Caco-2 (cell line): ENCODE data around the gene SLC18B1. TPM values are rescaled to one million over a fixed set of nuclear protein-coding genes. Genes with fewer than 3 reads are reported as not detected.
"Not testable (repeated sequence)": the region's sequence is repeated elsewhere in the genome, so short reads cannot be mapped to it uniquely, and the experiment has no call there.

Source experiments
- BruUV-seq: library from RNA; stranded (reverse); fragments of 400-500 nt; replicated peaks from 2 replicates; lab custom pipeline; 2021; lab: Mats Ljungman, UMichigan
- CTCF ChIA-PET: fragments of 300-600 bp; sonication (Branson Sonifier 250); formaldehyde crosslinking; loops from one replicate; lab custom pipeline; 2022; ENCODE audit warnings: antibody characterized with exemption; lab: Charles Lee
- POLR2A ChIA-PET: fragments of 300-600 bp; sonication (Branson Sonifier 250); formaldehyde crosslinking; loops from one replicate; lab custom pipeline; 2022; ENCODE audit warnings: antibody characterized with exemption; lab: Charles Lee
- DNase-seq, 2 experiments: peaks; one replicate each; pipeline versions ENCODE4 v3.0.0 to v3.0.0-alpha.2; 2020 to 2022
- H3K27me3 ChIP-seq: replicated peaks from 2 replicates; pipeline ENCODE4 v1.6.0; 2011; ENCODE audit warnings: low read length; ENCODE audit not compliant: control insufficient read depth, insufficient read depth
- H3K36me3 ChIP-seq: 2 replicates; pipeline ENCODE4 v1.5.1; 2011; ENCODE audit warnings: low read length; ENCODE audit not compliant: control insufficient read depth, insufficient read depth
- H3K4me1 ChIP-seq: fragments of 250-450 bp; sonication (Bioruptor Pico); 2 replicates; pipeline ENCODE4 v1.5.1; 2020; ENCODE audit warnings: mild to moderate bottlenecking
- H3K4me3 ChIP-seq: 2 replicates; pipeline ENCODE4 v1.5.1; 2011; ENCODE audit warnings: low read depth, mild to moderate bottlenecking, control low read depth, low read length
- H3K9me3 ChIP-seq: fragments of 250-450 bp; sonication (Bioruptor Pico); 2 replicates; pipeline ENCODE4 v1.5.1; 2020; ENCODE audit warnings: mild to moderate bottlenecking, moderate library complexity
- H3K27ac Mint-ChIP-seq: one replicate; pipeline ENCODE4 v1.8.0; 2022; ENCODE audit warnings: mixed read lengths; ENCODE audit not compliant: unreplicated experiment
- H3K27me3 Mint-ChIP-seq: one replicate; pipeline ENCODE4 v1.8.0; 2022; ENCODE audit warnings: mixed read lengths; ENCODE audit not compliant: insufficient read depth, unreplicated experiment
- H3K36me3 Mint-ChIP-seq: one replicate; pipeline ENCODE4 v1.8.0; 2022; ENCODE audit warnings: mild to moderate bottlenecking, mixed read lengths; ENCODE audit not compliant: insufficient read depth, unreplicated experiment
- H3K4me1 Mint-ChIP-seq: one replicate; pipeline ENCODE4 v1.8.0; 2022; ENCODE audit warnings: low read depth, mixed read lengths; ENCODE audit not compliant: unreplicated experiment
- H3K4me3 Mint-ChIP-seq: one replicate; pipeline ENCODE4 v1.8.0; 2022; ENCODE audit warnings: mild to moderate bottlenecking, moderate library complexity, mixed read lengths; ENCODE audit not compliant: unreplicated experiment
- H3K9me3 Mint-ChIP-seq: one replicate; pipeline ENCODE4 v1.8.0; 2022; ENCODE audit warnings: mixed read lengths; ENCODE audit not compliant: unreplicated experiment
- intact Hi-C: fragments of 100-400 bp; cut with micrococcal nuclease; formaldehyde crosslinking; loops from one replicate; pipeline ENCODE4 v1.10.0; 2022; ENCODE audit not compliant: unreplicated experiment
- total RNA-seq: library from RNA; stranded (reverse); gene quantifications from 2 replicates; pipeline ENCODE4 v1.2.3, GENCODE V29; 2022
- TF ChIP-seq, protein P1 (sequence below), 2 experiments: fragments of 200-600 bp in 1 of 2; IDR thresholded peaks; 1 replicate in 1 of 2; 2 replicates in 1 of 2; pipeline versions ENCODE4 v1.5.1 to v1.8.0; 2011 to 2022; ENCODE audit warnings: antibody characterized with exemption in 1 of 2, control low read depth in 1 of 2, inconsistent platforms in 1 of 2, low read depth in 1 of 2, low read length in 1 of 2, mild to moderate bottlenecking in 1 of 2, moderate library complexity in 1 of 2; ENCODE audit not compliant: insufficient read depth in 1 of 2, severe bottlenecking in 1 of 2, unreplicated experiment in 1 of 2

Gene SLC18B1
- total RNA-seq, 1 experiment from 2014 or later = 7.8 TPM

DNA sequence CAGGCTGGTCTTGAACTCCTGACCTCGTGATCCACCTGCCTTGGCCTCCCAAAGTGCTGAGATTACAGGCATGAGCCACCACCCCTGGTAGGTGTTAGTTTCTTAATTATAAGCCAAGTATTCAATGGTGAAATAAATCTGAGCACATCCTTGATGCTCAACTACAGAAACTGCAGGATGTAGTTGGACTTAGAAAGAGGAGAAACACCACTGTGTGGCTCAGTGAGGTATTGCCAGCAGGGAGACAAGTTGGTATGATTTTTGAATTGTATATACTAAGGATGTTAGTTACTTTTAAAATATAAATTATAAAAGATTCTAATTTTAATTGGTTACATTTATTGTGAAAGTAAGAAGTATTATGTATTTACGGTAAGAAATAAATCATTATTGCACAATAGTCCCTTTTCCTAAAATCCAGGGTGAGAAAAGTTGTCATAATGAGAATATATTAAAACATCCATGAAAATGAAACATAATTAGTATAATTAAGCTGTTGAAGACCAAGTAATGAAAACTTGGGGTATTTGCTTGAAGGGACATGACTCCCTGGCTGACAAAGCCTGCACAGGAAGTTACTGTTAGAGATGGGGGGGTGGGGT, 17.6 kb downstream of the SLC18B1 start:
- Histone ChIP-seq H3K9me3 (no peaks in the 10 kb centered on the region), H3K4me3 (no peak overlapping the region), H3K36me3 (no peaks in the 10 kb centered on the region), H3K4me1 (no peaks in the 10 kb centered on the region), H3K27me3 (no peaks in the 10 kb centered on the region)
- intact Hi-C loops = loop anchor here (5.0 kb wide), 1 partner anchor 249 kb away; no protein-coding TSS in a partner anchor
- Mint-ChIP-seq H3K9me3 (no peaks in the 10 kb centered on the region), H3K27ac (no peak overlapping the region), H3K4me3 (no peak overlapping the region), H3K4me1 (no peaks in the 10 kb centered on the region), H3K27me3 (no peaks in the 10 kb centered on the region), H3K36me3 (peaks cover 6% of the 10 kb centered on the region)
- DNase-seq = no peak
- ChIA-PET POLR2A (no interaction called here), CTCF (no interaction called here)
- no TSS peak for BruUV-seq
- TF ChIP-seq, protein P1, sequence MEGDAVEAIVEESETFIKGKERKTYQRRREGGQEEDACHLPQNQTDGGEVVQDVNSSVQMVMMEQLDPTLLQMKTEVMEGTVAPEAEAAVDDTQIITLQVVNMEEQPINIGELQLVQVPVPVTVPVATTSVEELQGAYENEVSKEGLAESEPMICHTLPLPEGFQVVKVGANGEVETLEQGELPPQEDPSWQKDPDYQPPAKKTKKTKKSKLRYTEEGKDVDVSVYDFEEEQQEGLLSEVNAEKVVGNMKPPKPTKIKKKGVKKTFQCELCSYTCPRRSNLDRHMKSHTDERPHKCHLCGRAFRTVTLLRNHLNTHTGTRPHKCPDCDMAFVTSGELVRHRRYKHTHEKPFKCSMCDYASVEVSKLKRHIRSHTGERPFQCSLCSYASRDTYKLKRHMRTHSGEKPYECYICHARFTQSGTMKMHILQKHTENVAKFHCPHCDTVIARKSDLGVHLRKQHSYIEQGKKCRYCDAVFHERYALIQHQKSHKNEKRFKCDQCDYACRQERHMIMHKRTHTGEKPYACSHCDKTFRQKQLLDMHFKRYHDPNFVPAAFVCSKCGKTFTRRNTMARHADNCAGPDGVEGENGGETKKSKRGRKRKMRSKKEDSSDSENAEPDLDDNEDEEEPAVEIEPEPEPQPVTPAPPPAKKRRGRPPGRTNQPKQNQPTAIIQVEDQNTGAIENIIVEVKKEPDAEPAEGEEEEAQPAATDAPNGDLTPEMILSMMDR (IDR thresholded peaks at IDR 0.05; ENCODE audit: insufficient read depth in 1 of 2, low read depth in 1 of 2, low read length in 1 of 2, severe bottlenecking in 1 of 2, unreplicated experiment in 1 of 2) = peak; percentile 20 to 37

DNA sequence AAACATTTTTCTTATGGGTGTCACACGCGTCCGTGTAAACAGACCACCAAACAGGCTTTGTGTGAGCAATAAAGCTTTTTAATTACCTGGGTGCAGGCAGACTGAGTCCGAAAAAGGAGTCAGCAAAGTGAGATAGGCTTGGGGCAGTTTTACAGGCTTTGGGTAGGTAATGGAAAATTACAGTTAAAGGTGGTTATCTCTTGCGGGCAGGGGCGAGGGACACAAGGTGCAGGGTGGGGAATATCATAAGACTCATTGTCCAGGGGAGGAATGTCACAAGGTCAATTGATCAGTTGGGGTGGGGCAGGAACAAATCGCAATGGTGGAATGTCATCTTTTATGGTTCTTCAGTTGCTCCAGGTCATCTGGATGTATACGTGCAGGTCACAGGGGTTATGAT, 20.6 kb downstream of the SLC18B1 start:
- H3K36me3 Mint-ChIP-seq, H3K4me1 Mint-ChIP-seq, DNase-seq, H3K27me3 Mint-ChIP-seq, H3K4me1 ChIP-seq, H3K9me3 Mint-ChIP-seq, H3K36me3 ChIP-seq, CTCF ChIA-PET, intact Hi-C loops, H3K9me3 ChIP-seq, POLR2A ChIA-PET, H3K27ac Mint-ChIP-seq, H3K4me3 ChIP-seq, BruUV-seq, H3K4me3 Mint-ChIP-seq, H3K27me3 ChIP-seq: not testable (repeated sequence)

DNA sequence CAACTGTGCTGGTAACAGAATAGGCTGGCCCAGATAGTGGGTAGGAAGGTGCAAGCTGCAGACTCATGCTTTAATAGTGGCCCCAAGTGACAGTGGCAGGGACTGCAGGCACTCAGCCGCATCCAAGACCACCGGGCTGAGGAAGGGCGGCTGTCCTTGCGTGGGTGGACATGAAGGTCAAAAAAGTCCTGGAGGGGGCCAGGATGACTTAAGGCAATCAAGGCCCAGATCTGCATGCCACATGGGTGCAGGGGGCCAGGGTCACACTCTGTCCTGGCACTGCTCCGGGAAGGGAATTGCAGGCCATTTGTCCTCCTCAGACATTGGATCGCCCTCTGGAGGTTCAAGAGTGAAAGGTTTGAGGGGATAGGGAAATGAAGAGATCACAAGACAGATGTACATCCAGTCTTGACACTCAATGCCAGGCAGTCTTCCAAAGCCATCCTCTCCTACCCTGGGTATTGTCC, 30.4 kb downstream of the SLC18B1 start:
- Mint-ChIP-seq H3K4me3 (no peak overlapping the region), H3K9me3 (no peaks in the 10 kb centered on the region), H3K4me1 (no peaks in the 10 kb centered on the region), H3K27me3 (no peaks in the 10 kb centered on the region), H3K27ac (no peak overlapping the region), H3K36me3 (peaks cover 4% of the 10 kb centered on the region)
- ChIA-PET POLR2A (no interaction called here), CTCF (interaction anchor here (1.0 kb wide), 1 partner anchor 238 kb away, joined by 5 read pairs; no protein-coding TSS in a partner anchor)
- DNase-seq = peak; percentile 42 to 44
- H3K4me3 ChIP-seq = no peak overlapping the region
- no TSS peak for BruUV-seq
- H3K4me1 ChIP-seq = no peaks in the 10 kb centered on the region
- intact Hi-C loops = loop anchor here (1.0 to 5.0 kb wide), 3 partner anchors 51 to 238 kb away; no protein-coding TSS in a partner anchor
- TF ChIP-seq, protein P1 (IDR thresholded peaks at IDR 0.05; ENCODE audit: insufficient read depth in 1 of 2, low read depth in 1 of 2, low read length in 1 of 2, severe bottlenecking in 1 of 2, unreplicated experiment in 1 of 2) = peak; percentile 22 to 55
- no peaks in the 10 kb centered on the region for H3K27me3 ChIP-seq
- H3K36me3 ChIP-seq = no peaks in the 10 kb centered on the region
- no peaks in the 10 kb centered on the region for H3K9me3 ChIP-seq
